GM12878 (cell line): ENCODE results near the gene CYP4V2. TPM values are rescaled to one million over a fixed set of nuclear protein-coding genes. Genes with fewer than 3 reads are reported as not detected.

Source experiments
- ATAC-seq: fragments of 200-7000 bp; cut with Tn5 transposase; 3 replicates; pipeline ENCODE4 v1.9.1; 2020; ENCODE audit warnings: mild to moderate bottlenecking, moderate library complexity
- BruUV-seq: library from RNA; stranded (reverse); fragments of 400-500 nt; replicated peaks from 2 replicates; lab custom pipeline; 2021; lab: Mats Ljungman, UMichigan
- CTCF ChIA-PET: fragments of 300-600 bp; sonication (Branson Sonifier 250); formaldehyde crosslinking; extraction: SDS; loops from one replicate; lab custom pipeline; 2021; ENCODE audit warnings: inconsistent platforms; lab: Yijun Ruan, JAX
- POLR2A ChIA-PET: fragments of 350-600 bp; formaldehyde crosslinking; extraction: SDS; loops from one replicate; lab custom pipeline; 2021; ENCODE audit warnings: inconsistent platforms; lab: Charles Lee
- RAD21 ChIA-PET: fragments of 300-600 bp; sonication (Branson Sonifier 250); formaldehyde crosslinking; loops from one replicate; lab custom pipeline; 2023; ENCODE audit warnings: antibody characterized with exemption; ENCODE audit not compliant: unreplicated experiment; lab: Charles Lee
- SMC1A ChIA-PET: fragments of 300-600 bp; sonication (Branson Sonifier 250); formaldehyde crosslinking; loops from one replicate; lab custom pipeline; 2023; ENCODE audit not compliant: unreplicated experiment, uncharacterized antibody; lab: Charles Lee
- DNase-seq: peaks from one replicate; pipeline ENCODE4 v3.0.0-alpha.2; 2011; ENCODE audit warnings: low read depth, low spot score
- FAIRE-seq: peaks from 3 replicates; lab custom pipeline; 2011; peaks lifted over from hg19 to GRCh38; lab: Jason Lieb, UNC
- H2AFZ ChIP-seq: 2 replicates; pipeline ENCODE4 v1.6.0; 2011; ENCODE audit warnings: low read depth, low read length, control low read depth; ENCODE audit not compliant: control insufficient read depth
- H3K27ac ChIP-seq: 2 replicates; pipeline ENCODE4 v1.5.1; 2011; ENCODE audit warnings: control low read depth; ENCODE audit not compliant: control insufficient read depth, insufficient read depth
- H3K27me3 ChIP-seq, 2 experiments: replicated peaks in 1 of 2; 2 replicates each; pipeline versions ENCODE4 v1.6.0 to v1.6.1; 2011; ENCODE audit warnings: low read length in 1 of 2; ENCODE audit not compliant: control insufficient read depth in 2 of 2, insufficient read depth in 2 of 2
- H3K36me3 ChIP-seq, 2 experiments: 2 replicates each; pipeline ENCODE4 v1.5.1; 2011; ENCODE audit warnings: low read length in 1 of 2; ENCODE audit not compliant: control insufficient read depth in 2 of 2, insufficient read depth in 2 of 2
- H3K4me1 ChIP-seq: 2 replicates; pipeline ENCODE4 v1.6.1; 2011; ENCODE audit warnings: mild to moderate bottlenecking, low read length, moderate library complexity, mixed read lengths; ENCODE audit not compliant: control insufficient read depth, insufficient read depth
- H3K4me2 ChIP-seq: 2 replicates; pipeline ENCODE4 v1.6.0; 2011; ENCODE audit warnings: control low read depth; ENCODE audit not compliant: control insufficient read depth, insufficient read depth
- H3K4me3 ChIP-seq: fragments of 200-600 bp; sonication (generic); 2 replicates; pipeline ENCODE4 v1.5.1; 2016
- H3K79me2 ChIP-seq: 2 replicates; pipeline ENCODE4 v1.6.0; 2011; ENCODE audit warnings: low read length; ENCODE audit not compliant: control insufficient read depth, insufficient read depth
- H3K9ac ChIP-seq: 2 replicates; pipeline ENCODE4 v1.8.0; 2011; ENCODE audit warnings: low read length, control low read depth, mixed read lengths; ENCODE audit not compliant: control insufficient read depth, insufficient read depth
- H3K9me3 ChIP-seq: replicated peaks from 3 replicates; pipeline ENCODE4 v1.5.1; 2011; ENCODE audit warnings: mild to moderate bottlenecking, low read length; ENCODE audit not compliant: control insufficient read depth, insufficient read depth
- H4K20me1 ChIP-seq: 2 replicates; pipeline ENCODE4 v1.6.0; 2011; ENCODE audit not compliant: control insufficient read depth, insufficient read depth
- BRCA1 ChIP-seq: IDR thresholded peaks from 2 replicates; pipeline ENCODE4 v1.6.1; 2011; ENCODE audit warnings: low read depth, low read length, improper control_type of control experiment
- EP300 ChIP-seq, 2 experiments: fragments of 150-350 bp in 1 of 2; IDR thresholded peaks; 2 replicates each; pipeline ENCODE4 v1.6.1; 2011 to 2012; ENCODE audit warnings: low read depth in 2 of 2, low read length in 2 of 2, borderline replicate concordance in 1 of 2, improper control_type of control experiment in 1 of 2, inconsistent platforms in 1 of 2; ENCODE audit not compliant: control insufficient read depth in 1 of 2
- MEF2A ChIP-seq: IDR thresholded peaks from 2 replicates; pipeline ENCODE4 v1.6.1; 2011; ENCODE audit warnings: low read depth, mild to moderate bottlenecking, low read length, moderate library complexity; ENCODE audit not compliant: insufficient read depth
- PAX8 ChIP-seq: fragments of 450-650 bp; IDR thresholded peaks from 2 replicates; pipeline ENCODE4 v1.6.1; 2017; ENCODE audit warnings: mild to moderate bottlenecking, moderate library complexity
- PML ChIP-seq: IDR thresholded peaks from 2 replicates; pipeline ENCODE4 v1.6.1; 2012; ENCODE audit warnings: low read length, inconsistent platforms
- RAD21 ChIP-seq: IDR thresholded peaks from 2 replicates; pipeline ENCODE4 v1.6.1; 2011; ENCODE audit warnings: mild to moderate bottlenecking, low read depth, low read length, moderate library complexity; ENCODE audit not compliant: insufficient read depth
- SKIL ChIP-seq: fragments of 450-650 bp; IDR thresholded peaks from 2 replicates; pipeline ENCODE4 v1.6.1; 2017; ENCODE audit warnings: mild to moderate bottlenecking, low read depth, inconsistent platforms; ENCODE audit not compliant: poor library complexity, severe bottlenecking
- SUZ12 ChIP-seq: fragments of 200-600 bp; sonication (generic); IDR thresholded peaks from one replicate; pipeline ENCODE4 v1.6.1; 2018; ENCODE audit warnings: antibody characterized with exemption, mild to moderate bottlenecking; ENCODE audit not compliant: unreplicated experiment
- TCF12 ChIP-seq: IDR thresholded peaks from 2 replicates; pipeline ENCODE4 v1.6.1; 2011; ENCODE audit warnings: low read depth, mild to moderate bottlenecking, low read length
- ZBTB11 ChIP-seq: fragments of 450-650 bp; formaldehyde crosslinking; IDR thresholded peaks from 2 replicates; pipeline ENCODE4 v1.5.0; 2022; ENCODE audit warnings: mild to moderate bottlenecking, missing genetic modification characterization
- ZSCAN29 ChIP-seq: fragments of 450-650 bp; IDR thresholded peaks from 2 replicates; pipeline ENCODE4 v1.6.1; 2017; ENCODE audit warnings: mild to moderate bottlenecking, moderate library complexity
- WGBS: methylation state at CpG from one replicate; pipeline ENCODE4 v1.1.6; 2016; ENCODE audit warnings: low lambda C conversion rate; ENCODE audit not compliant: insufficient replicate concordance, insufficient coverage; ENCODE audit errors: missing lambda C conversion rate; 5-methylcytosine and 5-hydroxymethylcytosine counted together
- in situ Hi-C: fragments of 300-500 bp; cut with MboI; formaldehyde crosslinking; loops from 9 replicates; pipeline ENCODE4 v1.14.3; 2018; ENCODE audit warnings: mixed read lengths
- intact Hi-C: fragments of 100-400 bp; cut with micrococcal nuclease; formaldehyde crosslinking; loops from one replicate; pipeline ENCODE4 v1.14.2; 2022; ENCODE audit not compliant: unreplicated experiment
- polyA plus RNA-seq, 11 experiments: library from polyadenylated mRNA; depleted of rRNA in 4 of 11; unstranded in 6 of 11; stranded (reverse) in 5 of 11; fragments of >200 nt; fragmentation: Nextera tagmentation in 4 of 11; fragmentation: Illumina TruSeq in 1 of 11; extraction: Ambion mirVana in 4 of 11; extraction: Trizol in 1 of 11; gene quantifications; 1 replicate in 1 of 11; 2 replicates in 10 of 11; pipeline versions ENCODE4 v1.2.1 to v1.2.3, GENCODE V29; 2011 to 2016; ENCODE audit warnings: inconsistent platforms in 2 of 11, missing spikeins in 2 of 11, low read depth in 1 of 11
- total RNA-seq, 4 experiments: library from RNA; depleted of rRNA in 3 of 4; stranded (reverse); fragments of >200 nt in 3 of 4; fragmentation: Illumina TruSeq in 1 of 4; extraction: Trizol in 1 of 4; gene quantifications; 2 replicates each; pipeline versions ENCODE4 v1.2.1 to v1.2.3, GENCODE V29; 2013 to 2021
- TF ChIP-seq, protein P1 (sequence below): fragments of 450-650 bp; IDR thresholded peaks from 2 replicates; pipeline ENCODE4 v1.6.1; 2017; ENCODE audit warnings: antibody characterized with exemption, mild to moderate bottlenecking, moderate library complexity

Gene CYP4V2
- total and polyA plus RNA-seq, 10 of the 15 experiments (the other 5 are each of a cell fraction or from before 2014, with no cell fraction given), result 1.2 to 8.2 (median 6.8) TPM

- FAIRE-seq (no peak), ATAC-seq (no peak), DNase-seq (no peak)
- intact Hi-C loops, result no loop called here
- POLR2A ChIA-PET, result no interaction called here
- in situ Hi-C loops, result no loop called here
- RAD21 ChIA-PET, result no interaction called here
- Histone ChIP-seq H3K9ac (no peak overlapping the region), H3K36me3 (no peaks in the 10 kb centered on the region), H3K4me2 (no peak overlapping the region), H3K79me2 (no peaks in the 10 kb centered on the region), H3K27me3 (no peaks in the 10 kb centered on the region; a peak in 1 of 4 replicates), H3K27ac (no peak overlapping the region), H3K9me3 (no peaks in the 10 kb centered on the region), H2AFZ (no peak overlapping the region), H3K4me1 (no peaks in the 10 kb centered on the region), H4K20me1 (no peaks in the 10 kb centered on the region), H3K4me3 (no peak overlapping the region)
- BruUV-seq, result no TSS peak
- 69% methylated on average over 13 of the region's 13 CpGs for WGBS
- CTCF ChIA-PET, result no interaction called here
- SMC1A ChIA-PET, result no interaction called here
- TF ChIP-seq ZBTB11 (CRISPR knock-in tag) (no peak), BRCA1 (no peak), ZSCAN29 (no peak), MEF2A (no peak), SUZ12 (no peak), RAD21 (no peak), PAX8 (no peak), EP300 (IDR thresholded peaks at IDR 0.05; ENCODE audit: borderline replicate concordance in 1 of 2, control insufficient read depth in 1 of 2, low read depth in 2 of 2, low read length in 2 of 2) (no peak), SKIL (no peak), PML (no peak), TCF12 (no peak)
- TF ChIP-seq, protein P1, sequence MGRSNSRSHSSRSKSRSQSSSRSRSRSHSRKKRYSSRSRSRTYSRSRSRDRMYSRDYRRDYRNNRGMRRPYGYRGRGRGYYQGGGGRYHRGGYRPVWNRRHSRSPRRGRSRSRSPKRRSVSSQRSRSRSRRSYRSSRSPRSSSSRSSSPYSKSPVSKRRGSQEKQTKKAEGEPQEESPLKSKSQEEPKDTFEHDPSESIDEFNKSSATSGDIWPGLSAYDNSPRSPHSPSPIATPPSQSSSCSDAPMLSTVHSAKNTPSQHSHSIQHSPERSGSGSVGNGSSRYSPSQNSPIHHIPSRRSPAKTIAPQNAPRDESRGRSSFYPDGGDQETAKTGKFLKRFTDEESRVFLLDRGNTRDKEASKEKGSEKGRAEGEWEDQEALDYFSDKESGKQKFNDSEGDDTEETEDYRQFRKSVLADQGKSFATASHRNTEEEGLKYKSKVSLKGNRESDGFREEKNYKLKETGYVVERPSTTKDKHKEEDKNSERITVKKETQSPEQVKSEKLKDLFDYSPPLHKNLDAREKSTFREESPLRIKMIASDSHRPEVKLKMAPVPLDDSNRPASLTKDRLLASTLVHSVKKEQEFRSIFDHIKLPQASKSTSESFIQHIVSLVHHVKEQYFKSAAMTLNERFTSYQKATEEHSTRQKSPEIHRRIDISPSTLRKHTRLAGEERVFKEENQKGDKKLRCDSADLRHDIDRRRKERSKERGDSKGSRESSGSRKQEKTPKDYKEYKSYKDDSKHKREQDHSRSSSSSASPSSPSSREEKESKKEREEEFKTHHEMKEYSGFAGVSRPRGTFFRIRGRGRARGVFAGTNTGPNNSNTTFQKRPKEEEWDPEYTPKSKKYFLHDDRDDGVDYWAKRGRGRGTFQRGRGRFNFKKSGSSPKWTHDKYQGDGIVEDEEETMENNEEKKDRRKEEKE, result no peak
Measured at GRCh38 chr4:186170966-186171365, 20.4 kb upstream of the CYP4V2 start.
